DMS79 treated with DMSO at 0.1 percent for 48 hours (cell line): ENCODE measurements around the gene MIOS.
"Not testable (repeated sequence)": the region's sequence is repeated elsewhere in the genome, so short reads cannot be mapped to it uniquely, and the experiment has no call there.

Experiments used
- DNase-seq: peaks from one replicate; lab custom pipeline; 2025; lab: John Stamatoyannopoulos, UW

Gene MIOS

GRCh38 chr7:7647495-7648036, 80.9 kb downstream of the MIOS start:
- DNase-seq = no peak

GRCh38 chr7:7650682-7651206, 84.1 kb downstream of the MIOS start:
- no peak for DNase-seq

- no peak for DNase-seq
Measured at GRCh38 chr7:7651479-7651878, 84.8 kb downstream of the MIOS start.

- DNase-seq = no peak
Measured at GRCh38 chr7:7652798-7653540, 86.3 kb downstream of the MIOS start.

- no peak for DNase-seq
Measured at GRCh38 chr7:7653593-7654187, 87.0 kb downstream of the MIOS start.

- DNase-seq = no peak
Measured at GRCh38 chr7:7654964-7655715, 88.5 kb downstream of the MIOS start.

- not testable (repeated sequence) for DNase-seq
Measured at GRCh38 chr7:7656459-7656858, 89.8 kb downstream of the MIOS start.
